Mesodermal cell (in vitro differentiated cells): ENCODE data around the gene ALOX15.
"Not testable (repeated sequence)": the region's sequence is repeated elsewhere in the genome, so short reads cannot be mapped to it uniquely, and the experiment has no call there.

ENCODE experiments used
- H3K27ac ChIP-seq: 2 replicates; pipeline ENCODE4 v1.7.0; 2013; ENCODE audit warnings: mild to moderate bottlenecking, low read depth, low read length, moderate library complexity; ENCODE audit not compliant: severe bottlenecking
- H3K36me3 ChIP-seq: 2 replicates; pipeline ENCODE4 v1.7.1; 2013; ENCODE audit warnings: mild to moderate bottlenecking, low read length, moderate library complexity; ENCODE audit not compliant: control insufficient read depth, insufficient read depth
- H3K4me1 ChIP-seq: one replicate; pipeline ENCODE4 v1.7.1; 2013; ENCODE audit warnings: mild to moderate bottlenecking, low read length; ENCODE audit not compliant: insufficient read depth, control insufficient read depth, poor library complexity, severe bottlenecking
- H3K4me3 ChIP-seq: 2 replicates; pipeline ENCODE4 v1.7.0; 2013; ENCODE audit warnings: low read length, control low read depth, mild to moderate bottlenecking; ENCODE audit not compliant: insufficient read depth, poor library complexity, severe bottlenecking; ENCODE audit errors: extremely low read depth
- H3K9me3 ChIP-seq: 2 replicates; pipeline ENCODE4 v1.7.1; 2013; ENCODE audit warnings: mild to moderate bottlenecking, low read length, moderate library complexity; ENCODE audit not compliant: control insufficient read depth
- WGBS, 2 experiments: methylation state at CpG; one replicate each; pipeline ENCODE4 v1.1.5; 2013; ENCODE audit warnings: missing lambda C conversion rate in 2 of 2; ENCODE audit not compliant: insufficient coverage in 2 of 2; 5-methylcytosine and 5-hydroxymethylcytosine counted together

The ALOX15 gene

DNA sequence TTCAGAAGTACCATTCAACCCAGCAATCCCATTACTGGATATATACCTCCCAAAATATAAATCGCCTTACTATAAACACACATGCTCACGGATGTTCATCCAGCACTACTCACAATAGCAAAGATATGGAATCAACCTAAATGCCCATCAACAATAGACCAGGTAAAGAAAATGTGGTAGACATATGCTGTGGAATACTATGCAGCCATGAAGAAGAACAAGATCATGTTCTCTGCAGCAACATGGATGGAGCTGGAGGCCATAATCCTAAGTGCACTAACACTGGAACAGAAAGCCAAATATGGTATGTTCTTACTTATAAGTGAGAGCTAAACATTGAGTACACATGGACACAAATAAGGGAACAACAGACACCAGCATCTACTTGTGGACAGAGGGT lies 7.8 kb downstream of the ALOX15 start:
- Histone ChIP-seq H3K4me1 (peaks cover 9% of the 10 kb centered on the region), H3K4me3 (no peak overlapping the region), H3K9me3 (no peaks in the 10 kb centered on the region), H3K36me3 (no peaks in the 10 kb centered on the region), H3K27ac (no peak overlapping the region)
- WGBS, 2 experiments: 100% methylated on average over 1 of the region's 2 CpGs; no CpG with 5 or more reads in 1 of the 2 experiments

DNA sequence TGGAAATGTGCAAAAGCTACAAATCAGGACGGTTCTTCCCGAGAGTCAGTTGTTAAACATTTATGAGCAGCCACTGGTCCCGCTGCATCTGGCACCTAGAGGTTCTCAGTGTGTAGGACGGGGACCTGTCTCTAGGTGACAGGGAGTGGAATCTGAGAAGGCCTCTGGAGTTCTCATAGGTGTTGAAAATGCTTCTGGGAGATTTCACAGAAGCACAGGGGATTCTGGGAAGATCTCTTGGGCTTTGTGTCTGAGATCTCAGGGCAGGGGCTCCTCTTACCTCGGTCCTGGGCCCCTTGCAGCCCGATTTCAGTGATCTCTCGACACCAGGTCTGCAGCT lies 8.9 kb downstream of the ALOX15 start:
- Histone ChIP-seq H3K27ac (no peak overlapping the region), H3K9me3 (no peaks in the 10 kb centered on the region), H3K4me1 (peaks cover 9% of the 10 kb centered on the region), H3K36me3 (no peaks in the 10 kb centered on the region), H3K4me3 (no peak overlapping the region)
- WGBS, 2 experiments: 67 to 68% methylated on average over 7 of the region's 7 CpGs

DNA sequence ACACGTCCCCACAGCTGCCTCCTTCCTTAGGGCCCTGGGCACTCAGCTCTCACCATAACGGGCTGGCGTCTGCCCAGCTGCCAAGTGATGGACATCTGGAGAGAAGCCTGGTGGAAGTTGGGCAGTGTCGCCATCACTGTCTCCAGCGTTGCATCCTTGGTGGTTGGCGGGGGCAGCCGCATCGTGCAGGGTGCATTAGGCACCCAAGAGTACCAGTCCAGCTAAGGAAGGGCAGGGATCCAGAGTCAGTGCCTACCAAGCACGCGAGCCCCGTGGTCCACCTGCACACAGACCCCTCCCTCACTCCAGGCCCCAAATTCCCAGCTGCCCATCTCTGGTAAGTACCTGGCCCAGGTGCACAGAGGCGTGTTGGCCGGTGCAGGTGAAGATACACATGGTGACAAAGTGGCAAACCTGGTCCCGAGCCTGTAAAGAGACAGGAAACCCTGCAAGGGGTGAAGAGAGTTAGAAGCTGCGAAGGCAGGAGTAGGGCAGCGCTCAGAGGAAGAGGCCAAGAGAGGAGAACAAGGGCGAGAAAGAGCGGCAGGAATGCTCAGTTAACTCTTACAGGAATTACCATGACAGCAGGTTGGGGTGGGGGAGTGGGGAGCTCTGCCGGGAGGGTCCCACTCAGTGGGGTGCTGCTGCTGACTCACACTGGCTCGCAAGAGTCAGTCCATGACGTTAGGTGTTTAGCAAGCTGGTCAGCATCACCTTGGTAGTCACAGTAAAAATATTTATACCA lies 9.5 kb downstream of the ALOX15 start:
- Histone ChIP-seq H3K27ac (no peak overlapping the region), H3K4me1 (peaks cover 9% of the 10 kb centered on the region), H3K36me3 (no peaks in the 10 kb centered on the region), H3K4me3 (no peak overlapping the region), H3K9me3 (no peaks in the 10 kb centered on the region)
- 64 to 70% methylated on average over 19 of the region's 21 CpGs for WGBS, 2 experiments

DNA sequence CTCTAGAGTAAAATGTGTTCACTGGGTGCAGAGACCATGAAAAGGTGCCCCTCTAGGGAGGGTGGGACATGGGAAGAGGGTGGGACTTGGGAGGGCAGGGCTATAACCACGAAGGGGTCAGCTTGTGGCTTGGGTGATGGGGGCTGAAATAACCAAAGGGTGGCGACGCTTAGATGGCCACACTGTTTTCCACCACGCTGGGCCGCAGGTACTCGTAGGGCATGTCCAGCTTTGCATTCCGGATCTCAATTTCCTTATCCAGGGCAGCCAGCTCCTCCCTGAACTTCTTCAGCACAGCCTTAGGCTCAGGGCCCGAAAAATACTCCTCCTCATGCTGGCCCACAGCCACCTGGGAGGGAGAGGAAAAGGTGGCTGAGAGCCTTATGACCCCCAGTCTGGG lies 10.0 kb downstream of the ALOX15 start:
- Histone ChIP-seq H3K9me3 (no peaks in the 10 kb centered on the region), H3K36me3 (no peaks in the 10 kb centered on the region), H3K27ac (no peak overlapping the region), H3K4me3 (no peak overlapping the region), H3K4me1 (peaks cover 9% of the 10 kb centered on the region)
- 89 to 95% methylated on average over 6 to 8 of the region's 8 CpGs for WGBS, 2 experiments

DNA sequence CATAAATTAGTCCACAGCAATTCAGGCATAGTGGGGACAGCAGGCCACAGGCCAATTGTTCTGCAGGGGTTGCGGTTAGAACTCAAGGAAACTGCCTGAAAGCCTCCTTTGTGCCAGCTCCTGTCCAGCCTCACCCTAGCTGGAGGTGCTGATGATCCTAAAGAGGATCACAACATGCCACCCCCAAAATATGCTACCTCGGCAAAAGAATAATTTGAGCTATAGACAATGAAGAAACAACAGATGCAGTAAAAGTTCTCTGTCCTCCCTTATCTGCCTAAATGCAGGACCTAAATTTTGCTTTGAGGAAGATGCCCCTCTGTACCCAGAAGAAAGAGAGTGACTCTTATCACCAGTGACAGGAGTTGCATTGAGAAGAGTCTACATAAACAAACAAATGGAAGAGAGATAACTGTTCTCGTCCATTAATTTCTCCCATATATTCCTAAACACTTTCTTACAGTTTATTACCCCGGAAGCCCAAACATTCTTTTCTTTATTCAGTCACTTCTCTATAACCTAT lies 14.7 kb downstream of the ALOX15 start:
- Histone ChIP-seq H3K27ac (no peak overlapping the region), H3K4me1 (peaks cover 9% of the 10 kb centered on the region), H3K36me3 (no peaks in the 10 kb centered on the region), H3K4me3 (no peak overlapping the region), H3K9me3 (peaks cover 9% of the 10 kb centered on the region)
- WGBS, 2 experiments: 64 to 100% methylated on average over 1 to 2 of the region's 4 CpGs

DNA sequence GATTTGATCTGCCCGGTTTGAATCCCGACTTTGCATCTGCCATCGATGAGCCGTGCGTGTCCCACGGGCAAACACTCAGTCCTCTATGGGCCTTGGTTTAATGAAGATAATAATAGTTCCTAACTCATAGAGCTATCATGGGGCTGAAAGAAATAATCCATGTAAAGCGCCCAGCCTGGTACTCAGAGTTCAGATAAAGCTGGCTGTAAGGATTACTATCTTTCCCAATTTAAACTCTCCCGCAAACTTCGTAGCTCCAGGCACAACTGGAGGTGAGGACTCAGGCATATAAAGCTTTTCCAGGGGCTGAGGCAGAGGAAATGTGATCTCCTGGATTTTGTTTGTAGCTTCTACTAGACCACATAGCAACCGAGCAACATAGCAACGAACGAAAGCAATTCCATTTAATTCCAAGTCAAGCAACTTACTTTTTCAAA lies 16.3 kb downstream of the ALOX15 start:
- WGBS, 2 experiments: 93 to 100% methylated on average over 5 to 6 of the region's 12 CpGs
- Histone ChIP-seq H3K36me3 (no peaks in the 10 kb centered on the region), H3K4me3 (no peak overlapping the region), H3K4me1 (peaks cover 9% of the 10 kb centered on the region), H3K9me3 (peaks cover 16% of the 10 kb centered on the region), H3K27ac (peak overlapping the region; percentile 18)

DNA sequence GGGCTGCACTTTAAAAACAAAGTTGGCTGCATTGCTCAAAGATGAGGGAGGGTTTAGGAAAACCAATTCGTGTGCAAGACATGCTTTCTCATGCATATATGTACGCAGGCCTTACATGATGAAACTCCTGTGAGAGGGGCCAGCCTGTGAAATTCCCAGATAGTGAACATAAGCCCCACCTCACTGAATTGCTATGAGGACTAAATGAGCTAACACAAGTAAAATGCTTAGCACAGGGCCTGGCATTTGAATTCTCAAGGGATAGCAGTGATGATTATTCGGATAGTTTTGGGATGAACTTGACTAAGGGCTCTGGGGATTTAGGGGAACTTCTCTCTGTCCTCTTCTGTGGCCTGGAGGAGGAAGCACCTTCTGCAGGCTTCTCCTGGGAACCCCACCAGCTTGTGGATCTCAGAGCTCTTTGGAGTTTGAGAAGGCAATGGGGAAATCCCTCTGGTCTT lies 17.0 kb downstream of the ALOX15 start:
- not testable (repeated sequence) for H3K27ac ChIP-seq, H3K4me3 ChIP-seq, H3K4me1 ChIP-seq, H3K36me3 ChIP-seq
- 63 to 73% methylated on average over 3 of the region's 3 CpGs for WGBS, 2 experiments
- H3K9me3 ChIP-seq: peaks cover 16% of the 10 kb centered on the region

DNA sequence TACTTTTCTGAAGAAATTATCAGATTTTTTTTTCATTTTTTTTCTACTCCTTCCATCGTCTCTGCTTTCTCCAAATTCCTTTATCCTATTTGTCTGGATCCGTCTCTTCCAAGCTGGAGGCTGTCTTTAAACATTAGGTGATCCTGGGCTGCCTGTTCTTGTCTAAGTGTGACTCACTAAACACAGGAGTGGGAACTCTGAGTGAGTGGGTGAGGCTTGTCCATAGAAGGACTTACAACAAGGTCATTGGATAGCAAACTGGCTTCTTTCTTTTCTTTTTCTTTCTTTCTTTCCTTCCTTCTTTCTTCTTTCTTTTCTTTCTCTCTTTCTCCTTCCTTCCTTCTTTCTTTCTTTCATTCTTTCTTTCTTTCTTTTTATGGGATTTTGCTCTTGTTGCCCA lies 18.2 kb downstream of the ALOX15 start:
- no peaks in the 10 kb centered on the region for H3K36me3 ChIP-seq
- H3K27ac ChIP-seq: no peak overlapping the region
- no CpG with 5 or more reads among the region's 2 CpGs for WGBS, 2 experiments
- peaks cover 9% of the 10 kb centered on the region for H3K4me1 ChIP-seq
- no peak overlapping the region for H3K4me3 ChIP-seq
- H3K9me3 ChIP-seq: peaks cover 16% of the 10 kb centered on the region

DNA sequence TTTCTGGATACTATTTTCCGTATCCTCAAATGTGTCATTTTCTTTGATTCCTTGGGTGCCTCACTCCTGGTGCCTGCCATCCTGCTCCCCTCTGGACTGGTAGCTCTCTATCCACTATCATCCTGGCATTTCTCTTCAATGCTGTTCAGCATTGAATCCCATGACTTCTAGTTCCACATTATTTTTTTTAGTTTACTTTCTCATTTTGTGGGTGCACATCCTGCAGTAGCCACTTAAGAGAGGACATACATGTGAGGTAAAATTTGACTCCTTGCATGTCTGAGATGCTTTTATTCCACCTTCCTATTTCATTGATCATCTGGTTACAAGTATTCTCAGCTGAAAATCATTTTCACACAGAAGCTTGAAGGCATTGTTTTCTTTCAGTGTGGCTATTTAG lies 19.1 kb downstream of the ALOX15 start:
- Histone ChIP-seq H3K27ac (no peak overlapping the region), H3K4me1 (peaks cover 16% of the 10 kb centered on the region)

DNA sequence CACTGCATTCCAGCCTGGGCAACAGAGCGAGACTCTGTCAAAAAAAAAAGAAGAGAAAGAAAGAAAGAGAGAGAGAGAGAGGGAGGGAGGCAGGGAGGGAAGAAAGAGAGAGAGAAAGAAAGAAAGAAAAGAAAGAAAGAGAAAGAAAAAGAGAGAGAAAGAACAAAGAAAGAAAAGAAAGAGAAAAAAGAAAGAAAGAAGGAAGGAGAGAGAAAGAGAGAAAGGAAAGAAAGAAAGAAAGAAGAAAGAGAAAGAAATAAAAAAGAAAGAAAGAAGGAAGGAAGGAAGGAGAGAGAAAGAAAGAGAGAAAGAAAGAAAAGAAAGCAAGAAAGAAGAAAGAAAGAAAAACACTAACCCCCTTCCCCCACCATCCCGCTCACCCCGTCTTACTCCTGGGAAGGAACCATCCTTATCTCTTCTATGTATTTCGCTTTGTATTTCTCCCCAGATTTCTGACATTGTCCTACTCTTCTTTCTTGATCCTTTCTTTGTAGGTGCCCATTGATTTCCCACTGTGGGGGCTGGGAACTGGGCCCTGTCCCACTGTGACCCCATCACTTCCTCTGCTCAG lies 20.9 kb downstream of the ALOX15 start:
- H3K4me1 ChIP-seq: peaks cover 16% of the 10 kb centered on the region
- 92 to 100% methylated on average over 2 to 4 of the region's 4 CpGs for WGBS, 2 experiments
- H3K27ac ChIP-seq: no peak overlapping the region
- no peak overlapping the region for H3K4me3 ChIP-seq
- H3K9me3 ChIP-seq: peaks cover 16% of the 10 kb centered on the region
- H3K36me3 ChIP-seq: no peaks in the 10 kb centered on the region

More for the DNA sequence above, 19.1 kb downstream of the ALOX15 start:
- WGBS, 2 experiments: 94% methylated on average over 1 of the region's 1 CpG
- no peaks in the 10 kb centered on the region for H3K36me3 ChIP-seq
- peaks cover 16% of the 10 kb centered on the region for H3K9me3 ChIP-seq
- no peak overlapping the region for H3K4me3 ChIP-seq
